ENCODE results near the gene ST6GALNAC5. TPM values are rescaled to one million over a fixed set of nuclear protein-coding genes. Genes with fewer than 3 reads are reported as not detected.
"Not testable (repeated sequence)": the region's sequence is repeated elsewhere in the genome, so short reads cannot be mapped to it uniquely, and the experiment has no call there.

Gene ST6GALNAC5
- total RNA-seq, 1 experiment from 2014 or later: 0.29 TPM

DNA sequence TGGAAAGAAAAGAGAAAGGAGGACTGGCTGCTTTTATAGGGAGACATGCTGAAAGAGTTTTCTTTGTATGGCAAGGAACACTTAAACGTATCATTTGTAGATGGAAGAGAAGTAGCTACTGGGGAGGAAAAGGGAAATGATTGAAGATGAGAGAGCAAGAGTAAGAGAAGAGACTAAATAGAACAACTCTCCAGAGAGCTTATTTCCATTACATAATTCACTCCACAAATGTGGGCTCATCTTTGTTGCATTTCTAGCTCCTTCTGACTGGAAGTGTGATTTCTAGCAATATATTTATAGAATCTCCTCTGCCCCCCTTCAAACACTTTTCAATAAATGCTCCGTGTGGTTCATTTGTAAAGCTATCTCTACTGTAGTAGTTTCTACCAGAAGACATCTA, 71.0 kb downstream of the ST6GALNAC5 start:
- DNase-seq (ENCODE audit: low read depth): no peak

DNA sequence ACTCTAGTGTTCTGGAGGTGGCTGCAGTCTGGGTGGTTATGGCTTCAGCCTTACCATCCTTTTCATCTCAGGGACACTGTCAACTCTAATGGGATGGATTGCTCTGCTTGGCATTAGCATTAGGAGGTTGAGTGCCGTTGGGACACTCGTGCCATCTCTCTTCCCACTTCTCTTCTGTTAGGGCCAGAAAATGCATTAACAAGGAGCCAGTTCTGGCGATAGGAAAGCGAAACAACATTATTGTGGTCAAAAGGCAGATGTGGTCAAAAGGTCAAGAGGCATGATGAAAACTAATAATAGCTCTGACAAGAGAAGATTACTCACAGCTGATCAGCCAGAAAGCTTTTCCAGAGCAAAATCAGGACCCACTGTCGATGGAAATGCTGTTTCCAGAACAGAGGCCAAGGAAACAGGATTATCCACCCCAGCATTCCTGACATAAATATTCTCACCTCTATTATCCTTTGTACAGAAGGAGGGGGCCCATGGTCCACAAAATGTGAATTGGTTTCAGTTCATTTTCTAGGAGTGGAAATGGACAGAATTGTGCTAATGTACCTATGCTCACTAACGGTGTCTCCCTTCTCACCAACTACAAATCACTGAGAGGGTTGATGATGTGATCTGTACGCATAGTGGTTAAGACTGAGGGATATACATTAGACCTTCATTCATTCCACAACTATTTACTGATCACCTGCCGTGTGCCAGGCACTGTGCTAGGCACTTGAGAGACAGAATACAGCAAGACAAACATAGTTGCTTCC, 72.0 kb downstream of the ST6GALNAC5 start:
- peak; percentile 46 for DNase-seq (ENCODE audit: low read depth)

DNA sequence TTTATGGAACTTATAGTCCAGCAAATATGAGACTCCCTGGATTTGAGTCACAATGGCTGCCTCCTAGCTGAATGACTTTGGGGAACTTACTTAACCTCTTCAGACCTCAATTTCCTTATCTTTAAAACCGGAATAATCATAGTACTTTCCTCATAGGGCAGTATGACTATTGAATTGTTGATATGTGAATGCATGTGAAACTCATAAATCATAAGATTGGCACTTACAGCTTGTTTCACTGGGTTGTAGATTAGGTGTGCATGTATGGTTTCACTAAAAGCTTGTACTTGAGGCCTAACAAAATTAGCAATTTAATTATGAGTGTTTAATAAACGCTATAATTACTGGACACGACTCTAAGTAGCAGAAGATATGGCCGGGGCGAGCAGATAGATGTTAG, 72.5 kb downstream of the ST6GALNAC5 start:
- no peak for DNase-seq (ENCODE audit: low read depth)

DNA sequence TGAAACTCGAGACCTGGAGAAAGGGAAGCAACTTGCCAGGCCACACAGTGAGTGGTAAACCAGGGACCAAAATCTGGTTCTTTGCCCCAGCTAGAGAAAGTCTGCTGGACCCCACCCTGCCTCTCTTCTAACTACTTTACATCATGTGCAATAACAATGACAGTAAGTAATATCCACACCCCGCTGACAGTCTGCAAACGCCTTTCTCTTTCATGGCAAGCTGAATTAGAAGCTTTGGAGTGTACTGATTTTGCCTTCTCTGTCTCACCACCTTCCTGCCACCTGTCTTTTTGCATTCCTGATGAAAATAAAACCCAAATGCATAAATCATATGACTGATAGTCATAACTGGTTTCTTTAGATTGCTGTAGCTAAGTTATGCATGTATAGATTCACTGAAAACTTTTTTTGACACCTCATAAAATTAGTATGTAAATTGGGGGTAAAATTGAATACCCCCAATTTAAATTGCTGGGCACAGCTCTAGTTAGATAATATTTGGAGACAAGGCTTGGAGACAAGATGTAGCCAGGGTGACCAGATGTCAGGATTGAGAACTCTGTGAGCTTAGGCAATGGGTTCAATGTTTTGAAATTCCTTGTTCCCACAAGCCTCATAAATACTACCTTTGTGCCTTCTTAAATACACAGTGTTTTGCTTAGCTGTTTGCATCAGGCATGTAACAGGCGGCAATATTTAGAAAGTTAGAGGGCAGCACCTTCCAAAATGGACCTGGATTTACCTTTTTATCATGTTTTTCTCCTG, 73.5 kb downstream of the ST6GALNAC5 start:
- DNase-seq (ENCODE audit: low read depth): no peak

GRCh38 chr1:76942549-76942948, 75.3 kb downstream of the ST6GALNAC5 start:
- peak; percentile 61 for DNase-seq (ENCODE audit: low read depth)

DNA sequence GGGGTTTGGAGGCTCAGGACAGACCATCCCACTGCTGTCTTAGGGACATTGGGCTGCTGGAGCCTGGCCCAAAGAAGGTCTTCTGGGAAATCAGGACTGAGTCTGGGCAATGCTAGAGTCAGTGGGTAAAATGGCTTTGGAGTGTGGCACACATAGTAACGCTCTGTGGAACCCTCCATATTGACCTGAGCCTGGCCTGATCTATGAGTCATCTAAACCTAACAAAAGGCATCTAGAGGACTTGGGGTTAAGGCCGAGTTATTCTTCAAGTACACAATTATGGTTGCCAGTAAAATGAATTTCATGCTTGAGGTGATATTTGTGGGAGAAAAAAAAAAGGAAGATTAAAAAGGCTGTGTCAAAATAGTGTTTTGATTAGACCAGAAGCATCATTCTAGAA, 77.7 kb downstream of the ST6GALNAC5 start:
- DNase-seq (ENCODE audit: low read depth): peak; percentile 63

GRCh38 chr1:76948846-76949245, 81.6 kb downstream of the ST6GALNAC5 start:
- no peak for DNase-seq (ENCODE audit: low read depth)

GRCh38 chr1:76949503-76949902, 82.2 kb downstream of the ST6GALNAC5 start:
- peak; percentile 64 for DNase-seq (ENCODE audit: low read depth)

- DNase-seq (ENCODE audit: low read depth): no peak
These were observed 83.0 kb downstream of the ST6GALNAC5 start for GRCh38 chr1:76950306-76950705.

DNA sequence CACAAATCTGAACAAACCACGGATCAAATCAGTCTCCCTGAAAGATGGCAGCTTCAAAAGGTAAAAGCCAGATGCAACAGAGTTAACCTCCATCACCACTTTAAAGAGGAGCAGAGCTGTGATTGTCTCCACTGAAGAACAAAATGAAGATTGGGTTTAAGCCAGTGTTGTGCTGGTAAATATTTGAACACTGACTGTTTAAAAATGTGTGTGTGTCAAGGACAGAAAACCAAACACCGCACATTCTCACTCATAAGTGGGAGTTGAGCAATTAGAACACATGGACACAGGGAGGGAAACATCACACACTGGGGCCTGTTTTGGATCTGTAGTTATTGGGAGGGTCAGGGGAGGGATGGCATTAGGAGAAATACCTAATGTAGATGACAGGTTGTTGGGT, 83.9 kb downstream of the ST6GALNAC5 start:
- DNase-seq (ENCODE audit: low read depth): no peak

DNA sequence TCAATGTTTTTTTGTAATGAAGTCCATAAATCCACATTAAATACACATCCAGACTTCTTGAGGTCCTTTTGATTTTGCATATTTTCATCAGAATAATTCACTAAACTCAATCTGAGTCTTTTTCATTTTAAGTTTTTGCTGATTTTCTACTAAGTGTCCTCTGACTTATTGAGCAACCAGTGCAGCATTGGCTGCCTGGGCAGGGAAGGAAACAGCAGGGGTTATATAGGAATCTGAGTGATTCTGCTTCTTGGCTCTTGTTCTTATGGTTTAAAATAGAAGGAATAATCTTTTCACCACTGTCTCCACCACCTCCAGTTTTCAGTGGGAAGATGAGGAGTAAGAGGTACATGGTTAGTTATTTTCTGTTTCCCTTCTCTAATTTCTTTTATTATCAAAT, 88.4 kb downstream of the ST6GALNAC5 start:
- DNase-seq (ENCODE audit: low read depth): no peak

DNA sequence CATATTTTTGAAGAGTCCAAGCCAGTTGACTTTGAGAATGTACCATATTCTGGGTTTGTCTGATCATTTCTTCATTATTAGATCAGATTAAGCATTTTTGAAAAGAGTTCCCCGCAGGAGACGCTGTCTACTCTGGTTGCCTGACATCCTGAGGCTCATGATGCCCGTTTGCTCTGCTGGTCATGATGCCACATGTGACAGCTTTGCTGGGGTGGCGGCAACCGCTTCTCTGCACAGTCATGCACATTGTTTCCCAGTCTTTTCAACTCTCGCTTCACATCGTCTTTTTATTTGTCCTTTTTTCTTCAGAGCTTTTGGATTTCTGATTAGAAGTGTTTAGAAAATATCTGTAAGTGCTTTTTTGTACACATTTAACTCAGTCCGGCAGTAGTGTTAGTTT, 90.7 kb downstream of the ST6GALNAC5 start:
- no peak for DNase-seq (ENCODE audit: low read depth)

- no peak for DNase-seq (ENCODE audit: low read depth)
These were observed 91.5 kb downstream of the ST6GALNAC5 start for GRCh38 chr1:76958828-76959227.

- DNase-seq (ENCODE audit: low read depth): no peak
These were observed 92.3 kb downstream of the ST6GALNAC5 start for GRCh38 chr1:76959556-76959955.

- DNase-seq (ENCODE audit: low read depth): no peak
These were observed 94.0 kb downstream of the ST6GALNAC5 start for GRCh38 chr1:76961181-76961819.

DNA sequence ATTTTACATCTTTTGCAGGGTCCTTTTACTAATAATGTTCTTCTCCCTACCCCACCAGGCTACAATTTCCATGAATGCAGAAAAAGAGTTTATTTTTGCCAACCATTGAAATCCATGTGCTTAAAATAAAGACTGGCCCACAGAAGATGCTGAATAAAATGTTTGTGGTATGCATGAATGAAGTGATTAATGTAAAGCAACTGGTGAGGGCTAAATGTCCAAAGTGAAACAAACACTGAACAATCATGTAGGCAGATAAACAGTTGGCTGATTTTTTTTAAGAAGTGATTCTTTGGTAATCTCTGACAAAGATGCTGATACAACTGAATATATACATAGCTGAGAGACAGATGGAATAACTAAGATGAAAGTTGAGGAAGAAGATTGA, 94.5 kb downstream of the ST6GALNAC5 start:
- DNase-seq (ENCODE audit: low read depth): no peak

- DNase-seq (ENCODE audit: low read depth): not testable (repeated sequence)
These were observed 114.0 kb downstream of the ST6GALNAC5 start for GRCh38 chr1:76981267-76981666.

DNA sequence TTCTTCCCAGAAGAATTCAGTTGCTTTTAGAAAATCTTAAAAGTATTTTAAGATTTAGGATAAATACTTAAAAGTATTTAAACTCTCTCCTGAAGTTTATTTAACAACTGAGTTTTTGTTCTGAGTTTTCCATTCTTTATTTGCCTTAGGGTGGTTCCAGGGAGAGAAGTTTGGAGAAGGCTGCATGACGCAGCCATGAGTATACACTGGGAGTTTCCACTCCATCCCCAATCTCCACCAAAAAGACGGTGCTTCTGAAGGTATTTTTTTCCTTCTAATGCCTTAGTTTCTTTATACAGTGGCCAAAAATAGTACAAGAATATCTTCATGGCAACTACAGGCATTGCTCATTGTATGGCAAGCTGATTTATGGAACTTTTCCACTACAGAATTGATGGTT, 122.7 kb downstream of the ST6GALNAC5 start:
- no peak for DNase-seq (ENCODE audit: low read depth)

DNA sequence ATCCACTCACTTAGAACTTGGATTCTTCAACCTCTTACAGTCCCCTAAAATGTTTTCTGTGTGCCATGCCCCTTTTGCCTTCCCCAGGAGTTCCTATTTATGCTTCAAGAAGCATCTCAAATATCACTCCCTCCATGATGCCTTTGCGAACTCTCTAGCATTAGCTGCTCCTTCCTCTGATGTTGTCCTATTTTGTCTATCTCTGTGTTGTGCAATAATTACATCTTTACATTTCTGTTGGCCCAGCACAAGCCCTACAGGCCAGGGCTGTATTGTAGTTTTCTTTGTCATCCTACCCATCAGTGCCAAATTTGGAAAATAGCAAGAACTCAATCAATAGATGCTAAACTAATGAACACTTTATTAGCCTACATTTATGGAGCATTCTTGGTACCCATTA, 125.8 kb downstream of the ST6GALNAC5 start:
- no peak for DNase-seq (ENCODE audit: low read depth)

DNA sequence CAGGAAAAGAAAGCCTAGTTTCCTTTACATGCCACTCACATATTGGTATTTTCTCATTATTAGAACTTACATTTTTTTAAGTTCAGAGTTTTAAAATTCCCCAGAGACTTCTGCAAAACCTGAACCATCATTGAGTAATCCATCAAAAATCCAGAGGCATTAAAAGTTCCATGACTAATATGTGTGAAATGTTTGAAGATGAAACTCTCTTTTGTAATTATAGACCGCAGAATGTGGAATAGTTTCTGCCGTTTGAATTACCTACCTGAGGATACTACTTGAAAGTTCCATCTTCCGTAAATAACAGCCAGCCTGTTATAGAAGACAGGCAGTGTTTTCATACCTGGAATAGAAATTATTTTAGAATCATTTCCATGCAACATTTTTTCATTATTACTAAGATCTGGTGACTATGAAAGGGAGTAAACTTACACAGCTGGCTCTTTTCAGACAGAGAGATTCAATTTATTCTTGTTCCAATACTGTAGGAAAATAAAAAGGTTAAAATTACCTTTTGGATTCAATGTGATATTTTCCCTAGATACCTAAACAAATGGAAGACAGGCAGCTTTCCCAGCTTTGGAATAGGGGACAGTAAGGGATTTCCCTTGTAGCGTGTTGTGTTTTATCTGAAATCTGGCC, 131.4 kb downstream of the ST6GALNAC5 start:
- DNase-seq (ENCODE audit: low read depth): peak; percentile 56

DNA sequence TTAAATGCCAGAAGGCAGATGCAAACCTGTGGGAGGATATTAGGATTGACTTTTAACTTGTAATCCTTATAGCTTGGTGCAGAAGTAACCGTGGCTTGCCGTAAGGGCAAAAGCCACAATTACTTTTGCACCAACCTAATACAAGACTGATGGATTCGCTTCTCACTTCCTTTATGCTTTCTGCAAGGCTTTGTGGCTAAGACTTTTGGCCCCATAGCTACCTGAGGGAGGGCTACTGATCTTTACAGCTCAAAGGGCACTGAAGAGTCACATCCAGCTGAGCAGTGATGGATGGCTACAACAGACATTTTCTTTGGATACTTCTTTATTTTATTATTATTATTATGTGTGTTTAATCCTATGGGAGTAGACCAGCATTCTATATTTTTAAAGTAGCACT, 140.4 kb downstream of the ST6GALNAC5 start:
- DNase-seq (ENCODE audit: low read depth): no peak

- DNase-seq (ENCODE audit: low read depth): no peak
These were observed 143.7 kb downstream of the ST6GALNAC5 start for GRCh38 chr1:77010937-77011336.
